Central memory CD8-positive, alpha-beta T cell (primary cell): ENCODE data around the gene NCCRP1.
"Not testable (repeated sequence)": the region's sequence is repeated elsewhere in the genome, so short reads cannot be mapped to it uniquely, and the experiment has no call there.

ENCODE experiments used
- ATAC-seq: fragments of 150-1000 bp; cut with Tn5 transposase; replicated peaks from 2 replicates; pipeline ENCODE4 v1.10.0; 2022; ENCODE audit warnings: mild to moderate bottlenecking, moderate FRiP score, moderate number of reproducible peaks; ENCODE audit not compliant: poor library complexity, severe bottlenecking; ENCODE audit errors: extremely low read depth
- DNase-seq, 2 donors: peaks; one replicate each; pipeline ENCODE4 v3.0.0; 2021; ENCODE audit warnings: low spot score in 2 of 2
- H3K27ac Mint-ChIP-seq: one replicate; pipeline ENCODE4 v1.8.0; 2022; ENCODE audit warnings: low read depth, mild to moderate bottlenecking, moderate library complexity, mixed read lengths
- H3K27me3 Mint-ChIP-seq: one replicate; pipeline ENCODE4 v1.8.0; 2022; ENCODE audit warnings: mixed read lengths
- H3K36me3 Mint-ChIP-seq: one replicate; pipeline ENCODE4 v1.8.0; 2022; ENCODE audit warnings: mild to moderate bottlenecking, moderate library complexity, mixed read lengths; ENCODE audit not compliant: insufficient read depth
- H3K4me1 Mint-ChIP-seq: one replicate; pipeline ENCODE4 v1.8.0; 2022; ENCODE audit warnings: mixed read lengths
- H3K4me3 Mint-ChIP-seq: one replicate; pipeline ENCODE4 v1.8.0; 2022; ENCODE audit warnings: mild to moderate bottlenecking, moderate library complexity, mixed read lengths
- H3K9me3 Mint-ChIP-seq: one replicate; pipeline ENCODE4 v1.8.0; 2022; ENCODE audit warnings: mixed read lengths

Gene NCCRP1

DNA sequence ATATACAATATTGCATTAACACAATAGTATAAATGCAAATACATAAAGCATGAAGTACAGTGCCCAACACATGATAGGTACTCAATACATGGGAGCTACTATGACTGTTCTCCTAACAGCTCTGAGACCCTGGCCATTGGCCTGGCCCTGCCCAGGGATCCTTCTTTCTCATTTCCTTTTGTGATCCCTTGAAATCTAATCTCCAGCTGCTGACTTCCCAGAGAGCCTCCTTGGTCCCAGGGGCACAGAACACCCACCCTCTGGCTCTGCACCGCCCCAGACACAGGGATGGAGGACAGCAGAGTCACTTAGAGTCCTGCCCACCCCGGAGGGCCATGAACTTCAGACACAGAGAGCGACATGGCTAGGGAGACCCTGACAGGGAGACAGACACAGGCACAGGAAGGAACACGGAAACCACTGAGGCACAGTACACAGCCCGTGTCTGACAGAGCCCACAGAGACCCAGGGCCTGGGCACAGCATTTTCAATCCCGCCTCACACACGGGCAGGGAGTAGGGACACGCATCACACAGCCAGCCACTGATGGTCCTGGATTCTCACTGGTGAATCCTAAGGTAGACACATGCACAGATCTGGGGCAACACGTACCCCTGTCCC, 11.5 kb downstream of the NCCRP1 start:
- Mint-ChIP-seq H3K36me3 (no peaks in the 10 kb centered on the region), H3K27ac (no peak overlapping the region), H3K9me3 (no peaks in the 10 kb centered on the region), H3K4me3 (no peak overlapping the region), H3K4me1 (no peaks in the 10 kb centered on the region), H3K27me3 (peaks cover 18% of the 10 kb centered on the region)
- ATAC-seq (no peak), DNase-seq (no peak)

DNA sequence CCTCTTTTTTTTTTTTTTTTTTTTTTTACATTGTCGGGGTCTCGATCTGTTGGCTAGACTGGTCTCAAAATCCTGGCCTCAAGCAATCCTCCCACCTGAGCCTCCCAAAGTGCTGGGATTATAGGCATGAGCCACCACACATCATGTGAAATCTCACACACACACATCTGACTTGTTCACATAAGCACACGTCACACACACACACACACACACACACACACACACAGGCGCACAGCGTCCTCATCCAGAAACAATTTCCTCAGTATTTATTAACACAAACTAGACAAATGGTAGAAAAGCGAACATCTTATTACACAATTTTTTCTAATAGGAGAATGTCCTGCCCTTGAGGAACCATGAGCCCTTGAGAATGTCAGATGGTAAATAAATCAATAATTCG, 12.4 kb downstream of the NCCRP1 start:
- DNase-seq (no peak), ATAC-seq (no peak)
- H3K27me3 Mint-ChIP-seq = peaks cover 9% of the 10 kb centered on the region
- H3K36me3 Mint-ChIP-seq = no peaks in the 10 kb centered on the region
- H3K27ac Mint-ChIP-seq = no peak overlapping the region
- H3K9me3 Mint-ChIP-seq = no peaks in the 10 kb centered on the region
- no peaks in the 10 kb centered on the region for H3K4me1 Mint-ChIP-seq
- H3K4me3 Mint-ChIP-seq = no peak overlapping the region

DNA sequence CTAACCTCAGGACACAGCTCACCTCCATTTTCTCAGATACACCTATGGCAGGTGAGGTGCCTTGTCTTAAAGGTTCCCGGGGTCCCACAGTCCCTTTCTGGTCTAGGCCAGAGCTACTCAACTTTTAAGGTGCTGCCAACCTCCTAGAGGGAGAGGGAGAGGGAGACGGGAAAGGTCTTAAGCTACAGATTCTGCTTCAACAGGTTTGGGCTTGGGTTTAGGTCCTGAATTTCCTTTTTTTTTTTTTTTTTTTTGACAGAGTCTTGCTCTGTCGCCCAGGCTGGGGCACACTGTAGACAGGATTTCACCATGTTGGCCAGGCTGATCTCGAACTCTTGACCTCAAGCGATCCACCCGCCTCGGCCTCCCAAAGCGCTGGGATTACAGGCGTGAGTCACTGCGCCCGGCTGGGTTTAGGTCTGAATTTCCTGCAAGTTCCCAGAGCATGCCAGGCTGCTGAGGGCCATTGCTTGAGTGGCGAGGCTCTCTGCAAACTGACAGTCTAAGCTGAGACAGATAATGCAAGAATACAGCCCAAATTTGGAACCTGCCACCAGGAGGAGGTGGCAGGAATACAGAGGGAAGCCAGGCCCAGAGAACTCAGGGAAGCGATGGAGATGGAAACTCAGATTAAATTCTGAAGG, 15.1 kb downstream of the NCCRP1 start:
- ATAC-seq = no peak
- no peak overlapping the region for H3K4me3 Mint-ChIP-seq

DNA sequence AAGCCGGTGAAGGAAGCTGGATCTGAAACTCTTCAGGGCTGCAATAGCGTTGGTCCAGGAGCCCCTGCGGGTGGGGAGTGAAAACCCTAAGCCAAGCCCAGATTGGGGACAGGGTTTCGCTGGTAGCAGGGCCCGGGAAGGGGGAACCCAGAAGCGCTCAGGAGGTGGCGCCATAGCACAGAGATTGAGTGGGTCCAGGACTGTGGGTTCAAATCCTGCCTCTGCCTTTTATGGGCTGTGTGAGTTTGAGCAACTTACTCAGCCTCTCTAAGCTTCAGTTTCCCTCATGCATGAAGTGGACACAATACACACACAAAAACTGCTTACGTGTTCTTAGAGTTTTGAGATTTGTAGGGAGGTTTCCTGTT, 15.6 kb downstream of the NCCRP1 start:
- Mint-ChIP-seq H3K4me1 (no peaks in the 10 kb centered on the region), H3K4me3 (no peak overlapping the region), H3K9me3 (no peaks in the 10 kb centered on the region), H3K27ac (no peak overlapping the region), H3K27me3 (peaks cover 7% of the 10 kb centered on the region), H3K36me3 (no peaks in the 10 kb centered on the region)
- peak; percentile 31 to 45 for DNase-seq
- peak; percentile 79 for ATAC-seq

More for the DNA sequence above, 15.1 kb downstream of the NCCRP1 start:
- H3K27me3 Mint-ChIP-seq = peaks cover 2% of the 10 kb centered on the region
- no peaks in the 10 kb centered on the region for H3K9me3 Mint-ChIP-seq
- H3K36me3 Mint-ChIP-seq = no peaks in the 10 kb centered on the region
- H3K27ac Mint-ChIP-seq = no peak overlapping the region
- no peaks in the 10 kb centered on the region for H3K4me1 Mint-ChIP-seq
- DNase-seq = no peak

DNA sequence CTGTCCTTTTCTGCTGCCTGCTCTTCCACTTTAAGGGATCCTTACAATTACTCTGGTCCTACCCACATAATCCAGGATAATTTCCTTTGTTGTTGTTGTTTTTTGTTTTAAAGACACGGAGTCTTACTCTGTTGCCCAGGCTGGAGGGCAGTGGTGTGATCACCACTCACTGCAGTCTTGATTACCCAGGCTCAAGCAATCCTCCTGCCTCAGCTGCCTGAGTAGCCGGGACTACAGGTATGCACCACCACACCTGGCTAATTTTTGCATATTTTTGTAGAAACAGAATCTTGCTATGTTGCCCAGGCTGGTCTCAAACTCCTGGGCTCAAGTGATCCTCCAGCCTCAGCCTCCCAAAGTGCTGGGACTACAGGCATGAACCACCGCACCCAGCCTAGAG, 18.6 kb downstream of the NCCRP1 start:
- DNase-seq, H3K9me3 Mint-ChIP-seq, H3K36me3 Mint-ChIP-seq, H3K4me3 Mint-ChIP-seq, H3K27ac Mint-ChIP-seq, H3K4me1 Mint-ChIP-seq, ATAC-seq: not testable (repeated sequence)
- H3K27me3 Mint-ChIP-seq = peaks cover 24% of the 10 kb centered on the region

DNA sequence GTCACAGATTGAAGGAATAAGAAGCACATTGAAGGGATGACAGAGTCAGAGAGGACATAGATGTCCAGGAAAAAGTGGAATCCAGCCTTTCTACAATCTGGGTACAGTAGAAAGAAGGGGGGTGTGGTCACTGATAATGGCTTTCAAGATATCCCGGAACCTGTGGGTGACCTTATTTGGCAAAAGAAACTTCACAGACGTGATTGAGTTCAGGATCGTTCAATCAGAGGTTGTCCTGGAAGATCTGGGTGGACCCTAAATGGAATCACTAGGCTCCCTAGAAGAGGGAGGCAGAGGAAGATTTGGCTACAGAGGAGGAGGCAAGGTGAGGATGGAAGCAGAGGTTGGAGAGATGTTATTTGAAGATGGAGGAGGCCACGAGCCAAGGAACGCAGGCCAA, 20.3 kb downstream of the NCCRP1 start:
- no peak overlapping the region for H3K27ac Mint-ChIP-seq
- H3K4me3 Mint-ChIP-seq = no peak overlapping the region
- DNase-seq (no peak), ATAC-seq (no peak)
- peaks cover 31% of the 10 kb centered on the region for H3K27me3 Mint-ChIP-seq
- H3K4me1 Mint-ChIP-seq = no peaks in the 10 kb centered on the region
- H3K9me3 Mint-ChIP-seq = no peaks in the 10 kb centered on the region
- H3K36me3 Mint-ChIP-seq = no peaks in the 10 kb centered on the region

DNA sequence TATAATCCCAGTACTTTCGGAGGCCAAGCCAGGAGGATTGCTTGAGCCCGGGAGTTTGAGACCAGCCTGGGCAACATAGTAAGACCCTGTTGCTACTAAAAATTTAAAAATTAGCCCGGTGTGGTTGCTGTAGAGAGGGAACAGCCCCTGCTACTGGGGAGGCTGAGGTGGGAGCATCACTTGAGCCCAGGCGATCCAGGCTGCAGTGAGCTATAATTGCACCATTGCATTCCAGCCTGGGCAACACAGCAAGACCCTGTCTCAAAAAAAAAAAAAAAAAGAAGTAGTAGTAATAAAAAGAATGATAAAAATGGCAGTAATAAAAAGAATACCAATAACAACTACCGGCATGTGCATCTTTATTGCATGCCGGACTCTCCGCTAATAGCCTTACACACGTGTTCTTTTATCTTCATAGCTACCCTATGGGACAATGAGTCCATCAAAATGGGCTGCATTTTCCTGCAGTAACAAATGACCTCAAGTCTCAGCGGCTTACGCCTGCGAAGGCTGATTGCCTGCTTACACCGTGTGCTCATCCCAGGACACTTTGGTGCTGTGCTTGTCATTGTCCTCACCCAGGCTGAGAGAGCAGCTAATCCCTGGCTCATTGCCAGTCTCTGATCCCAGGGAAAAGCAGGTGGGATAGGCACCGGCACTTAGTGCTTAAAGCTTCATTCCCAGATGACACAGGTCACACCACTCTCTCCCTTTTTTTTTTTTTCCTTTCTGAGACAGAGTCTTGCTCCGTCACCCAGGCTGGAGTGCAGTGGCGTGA, 21.7 kb downstream of the NCCRP1 start:
- no peak for DNase-seq
- no peak overlapping the region for H3K27ac Mint-ChIP-seq

DNA sequence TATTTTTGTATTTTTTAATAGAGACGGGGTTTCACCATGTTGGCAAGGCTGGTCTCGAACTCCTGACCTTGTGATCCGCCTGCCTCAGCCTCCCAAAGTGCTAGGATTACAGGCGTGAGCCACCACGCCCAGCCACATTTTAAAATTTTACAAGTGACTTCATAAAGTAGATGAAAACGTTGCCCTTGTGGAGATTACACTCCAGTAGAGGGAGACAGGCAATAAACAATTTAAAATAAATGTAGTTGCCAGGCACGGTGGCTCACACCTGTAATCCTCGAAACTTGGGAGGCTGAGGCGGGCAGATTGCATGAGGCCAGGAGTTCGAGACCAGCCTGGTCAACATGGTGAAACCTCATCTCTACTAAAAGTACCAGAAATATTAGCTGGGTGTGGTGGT, 22.3 kb downstream of the NCCRP1 start:
- peaks cover 41% of the 10 kb centered on the region for H3K27me3 Mint-ChIP-seq
- H3K36me3 Mint-ChIP-seq, ATAC-seq, DNase-seq, H3K4me3 Mint-ChIP-seq, H3K9me3 Mint-ChIP-seq, H3K27ac Mint-ChIP-seq, H3K4me1 Mint-ChIP-seq: not testable (repeated sequence)

More for the DNA sequence above, 21.7 kb downstream of the NCCRP1 start:
- Mint-ChIP-seq H3K27me3 (peaks cover 37% of the 10 kb centered on the region), H3K4me1 (no peaks in the 10 kb centered on the region), H3K9me3 (no peaks in the 10 kb centered on the region), H3K4me3 (no peak overlapping the region), H3K36me3 (no peaks in the 10 kb centered on the region)
- no peak for ATAC-seq

DNA sequence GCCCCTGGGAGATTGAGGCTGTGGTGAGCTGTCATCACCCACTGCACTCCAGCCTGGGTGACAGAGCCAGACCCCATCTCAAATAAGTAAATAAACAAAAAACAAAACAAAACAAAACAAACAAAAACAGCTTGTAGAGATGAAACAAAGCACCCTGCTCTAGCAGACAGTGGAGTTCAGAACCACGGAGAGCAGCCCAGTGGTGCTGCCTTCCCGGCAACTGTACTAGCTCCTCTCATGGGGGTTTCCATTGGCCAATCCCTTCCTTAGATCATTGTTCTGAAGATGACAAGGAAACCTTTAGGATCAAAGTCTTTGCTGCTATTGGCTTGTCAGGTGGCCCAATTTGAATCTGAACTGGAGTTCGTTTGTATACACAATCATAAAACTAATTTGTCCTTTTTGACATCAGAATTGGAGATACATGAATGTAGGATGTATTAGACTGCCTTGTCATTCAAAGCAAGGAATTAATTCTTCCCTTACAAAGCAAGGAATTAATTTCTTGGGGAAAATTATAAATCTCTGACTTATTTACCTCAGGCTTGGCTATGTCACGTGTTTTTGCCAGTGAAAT, 27.0 kb downstream of the NCCRP1 start:
- H3K27me3 Mint-ChIP-seq = peaks cover 41% of the 10 kb centered on the region

DNA sequence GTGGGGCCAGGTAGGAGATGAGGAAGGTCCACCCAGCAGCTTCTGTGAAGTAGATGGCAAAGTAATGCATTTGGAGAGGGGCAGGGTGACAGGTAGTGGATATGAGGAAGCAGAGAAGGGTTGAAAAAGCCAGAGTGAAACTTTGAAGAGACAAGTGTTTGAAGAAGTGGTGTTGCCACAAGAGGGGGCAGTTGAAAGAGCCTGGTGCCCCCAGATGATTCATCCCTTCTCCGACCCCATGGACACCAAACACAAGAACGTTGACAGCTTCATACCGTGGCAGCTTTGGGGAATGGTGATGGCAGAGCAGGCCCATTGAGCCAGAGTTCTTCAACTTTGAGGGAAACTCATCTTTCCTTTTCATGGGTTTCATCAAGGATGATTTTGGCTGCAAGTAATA, 28.1 kb downstream of the NCCRP1 start:
- no peaks in the 10 kb centered on the region for H3K36me3 Mint-ChIP-seq
- H3K27me3 Mint-ChIP-seq = peaks cover 33% of the 10 kb centered on the region
- no peak overlapping the region for H3K4me3 Mint-ChIP-seq
- H3K27ac Mint-ChIP-seq = no peak overlapping the region
- no peaks in the 10 kb centered on the region for H3K4me1 Mint-ChIP-seq
- no peaks in the 10 kb centered on the region for H3K9me3 Mint-ChIP-seq
- ATAC-seq = no peak
- DNase-seq = no peak

More for the DNA sequence above, 27.0 kb downstream of the NCCRP1 start:
- no peak overlapping the region for H3K27ac Mint-ChIP-seq
- ATAC-seq = no peak
- DNase-seq = no peak
- no peaks in the 10 kb centered on the region for H3K36me3 Mint-ChIP-seq
- H3K9me3 Mint-ChIP-seq = no peaks in the 10 kb centered on the region
- H3K4me1 Mint-ChIP-seq = no peaks in the 10 kb centered on the region
- H3K4me3 Mint-ChIP-seq = no peak overlapping the region

DNA sequence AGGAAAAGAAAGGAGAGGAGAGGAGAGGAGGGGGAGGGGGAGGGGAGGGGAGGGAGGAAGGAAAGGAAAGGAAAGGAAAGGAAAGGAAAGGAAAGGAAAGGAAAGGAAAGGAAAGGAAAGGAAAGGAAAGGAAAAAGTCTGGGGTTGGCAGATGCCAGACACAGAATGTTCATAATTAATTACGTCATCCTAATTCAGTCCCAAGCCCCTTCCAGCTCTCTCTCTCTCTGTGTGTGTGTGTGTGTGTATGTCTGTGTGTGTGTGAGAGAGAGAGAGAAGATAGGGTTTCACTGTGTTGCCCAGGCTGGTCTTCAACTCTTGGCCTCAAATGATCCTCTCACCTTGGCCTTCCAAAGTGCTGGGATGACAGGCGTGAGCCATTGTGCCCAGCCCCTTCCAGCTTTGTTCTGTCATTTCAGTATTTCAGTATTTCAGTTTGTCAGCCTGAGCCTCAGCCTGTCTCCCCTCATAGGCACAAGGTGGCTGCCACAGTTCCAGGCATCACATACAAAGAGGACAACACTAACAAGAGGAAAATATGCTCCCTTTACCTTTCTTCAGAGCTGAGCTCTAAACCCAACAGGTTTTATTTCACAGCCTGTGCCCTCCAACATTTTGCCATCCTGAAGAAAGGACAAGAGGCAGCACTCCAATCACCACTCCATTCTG, 33.5 kb downstream of the NCCRP1 start:
- no peak for DNase-seq
- Mint-ChIP-seq H3K9me3 (no peaks in the 10 kb centered on the region), H3K4me1 (no peaks in the 10 kb centered on the region), H3K27ac (no peak overlapping the region), H3K36me3 (peaks cover 5% of the 10 kb centered on the region), H3K4me3 (no peak overlapping the region), H3K27me3 (peaks cover 2% of the 10 kb centered on the region)
- no peak for ATAC-seq

DNA sequence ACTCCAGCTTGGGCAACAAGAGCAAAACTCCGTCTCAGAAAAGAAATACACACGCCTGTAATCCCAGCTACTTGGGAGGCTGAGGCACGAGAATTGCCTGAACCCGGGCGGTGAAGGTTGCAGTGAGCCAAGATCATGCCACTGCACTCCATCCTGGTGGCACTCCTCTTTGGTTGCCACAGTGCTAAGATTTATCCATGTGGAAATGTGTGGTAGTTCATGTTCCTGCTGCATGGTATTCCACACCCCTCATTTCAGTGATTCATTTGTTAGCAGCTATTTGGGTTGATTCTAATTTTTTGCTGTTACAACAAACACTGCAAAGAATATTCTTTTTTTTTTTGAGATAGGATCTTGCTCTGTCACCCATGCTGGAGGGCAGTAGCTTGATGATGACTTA, 35.9 kb downstream of the NCCRP1 start:
- H3K27me3 Mint-ChIP-seq = no peaks in the 10 kb centered on the region
- ATAC-seq (no peak), DNase-seq (no peak)
- no peak overlapping the region for H3K4me3 Mint-ChIP-seq
- H3K9me3 Mint-ChIP-seq = no peaks in the 10 kb centered on the region
- H3K36me3 Mint-ChIP-seq = peaks cover 5% of the 10 kb centered on the region
- H3K27ac Mint-ChIP-seq = no peak overlapping the region
- H3K4me1 Mint-ChIP-seq = peaks cover 19% of the 10 kb centered on the region
